OCI-LY3 (cell line): Measurements from ENCODE around the gene PILRB.
"Not testable (repeated sequence)": the region's sequence is repeated elsewhere in the genome, so short reads cannot be mapped to it uniquely, and the experiment has no call there.

Experiments
- CTCF ChIP-seq: fragments of 200-600, 300-600 bp; sonication (generic); IDR thresholded peaks from 2 replicates; pipeline ENCODE4 v1.5.1; 2014; ENCODE audit warnings: antibody characterized with exemption, low read length, low read depth
- EZH2phosphoT487 ChIP-seq: fragments of 200-600 bp; shearing (Covaris generic); IDR thresholded peaks from 2 replicates; pipeline ENCODE4 v1.6.1; 2018; ENCODE audit warnings: antibody characterized with exemption, mixed run types, low read depth

DNA sequence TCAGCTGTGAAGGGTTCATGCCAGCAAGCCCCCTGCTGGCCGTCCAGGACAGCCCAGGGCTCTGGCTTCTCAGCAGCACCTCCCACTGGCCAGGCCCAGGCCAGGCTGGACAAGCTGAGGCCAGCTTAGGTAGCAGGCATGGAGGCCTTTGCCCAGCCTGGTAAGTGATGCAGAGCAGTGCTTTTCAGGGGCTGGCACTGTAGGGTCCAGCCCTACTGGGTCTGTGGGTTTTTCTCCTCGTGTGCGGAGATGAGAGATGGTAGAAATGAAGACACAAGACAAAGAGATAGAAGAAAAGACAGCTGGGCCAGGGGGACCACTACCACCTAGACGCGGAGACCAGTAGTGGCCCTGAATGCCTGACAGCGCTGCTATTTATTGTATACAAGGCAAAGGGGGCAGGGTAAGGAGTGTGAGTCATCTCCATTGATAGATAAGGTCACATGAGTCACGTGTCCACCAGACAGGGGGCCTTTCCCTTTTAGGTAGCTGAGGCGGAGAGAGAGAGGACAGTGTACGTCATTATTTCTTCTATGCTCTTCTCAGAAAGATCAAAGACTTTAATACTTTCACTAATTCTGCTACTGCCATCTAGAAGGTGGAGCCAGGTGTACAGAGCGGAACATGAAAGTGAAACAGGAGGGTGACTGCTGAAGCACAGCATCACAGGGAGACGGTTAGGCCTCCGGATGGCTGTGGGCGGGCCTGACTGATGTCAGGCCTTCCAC, 13.2 kb upstream of the PILRB start:
- peak; percentile 54; the same call in 1 of the 2 replicates for TF ChIP-seq CTCF
- TF ChIP-seq EZH2phosphoT487: not testable (repeated sequence)
